ENCODE results near the gene RAB8A. TPM values are rescaled to one million over a fixed set of nuclear protein-coding genes. Genes with fewer than 3 reads are reported as not detected.
A peak's percentile ranks its signal among the peaks of the same experiment; 100 is the strongest.

The RAB8A gene
- 89.7 TPM for polyA plus RNA-seq (2013, experiment 1 of 2; ENCODE audit: insufficient read length)
- polyA plus RNA-seq (2013, experiment 2 of 2; ENCODE audit: insufficient read length): 63.2 TPM

DNA sequence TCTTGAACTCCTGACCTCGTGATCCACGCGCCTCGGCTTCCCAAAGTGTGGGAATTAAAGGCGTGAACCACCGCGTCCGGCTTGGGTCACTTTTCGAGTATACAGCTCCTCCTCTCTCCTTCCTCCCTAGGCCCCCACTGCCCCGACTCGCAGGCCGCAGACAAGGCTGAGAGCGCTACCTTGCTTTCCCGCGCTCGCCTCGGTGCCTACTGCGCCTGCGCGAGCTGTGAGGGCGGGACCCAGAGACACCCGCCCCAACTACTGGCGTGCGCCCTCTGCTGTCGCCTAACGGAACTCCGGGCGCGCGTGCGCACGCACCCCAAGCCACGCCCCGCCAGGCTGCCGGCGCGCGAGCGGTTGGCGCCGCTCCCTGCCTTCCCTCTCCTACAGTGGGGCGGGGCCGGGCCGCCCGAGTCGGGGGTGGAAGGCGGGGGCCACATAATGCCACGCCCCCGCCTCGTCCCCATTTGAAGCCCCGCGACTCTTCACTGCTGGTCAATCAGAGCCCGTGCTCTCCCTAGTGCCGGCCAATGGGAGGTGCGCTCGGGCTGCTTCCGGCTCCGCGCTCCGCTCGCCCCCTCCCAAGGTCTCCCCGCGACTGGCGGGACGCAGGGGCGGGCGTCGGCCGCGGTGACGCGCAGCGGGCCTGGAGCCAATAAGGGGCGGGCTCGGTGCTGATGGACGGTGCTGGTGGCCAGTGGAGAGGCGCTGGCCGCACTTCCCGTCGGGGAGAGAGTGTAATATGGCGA is at the start of gene RAB8A:
Gene RAB8A, plus strand, starts transcription at position 730 of the 749 bp plus-strand sequence. Its CDS starts 13 bp downstream, at position 743.
- peak; percentile 99 for DNase-seq

DNA sequence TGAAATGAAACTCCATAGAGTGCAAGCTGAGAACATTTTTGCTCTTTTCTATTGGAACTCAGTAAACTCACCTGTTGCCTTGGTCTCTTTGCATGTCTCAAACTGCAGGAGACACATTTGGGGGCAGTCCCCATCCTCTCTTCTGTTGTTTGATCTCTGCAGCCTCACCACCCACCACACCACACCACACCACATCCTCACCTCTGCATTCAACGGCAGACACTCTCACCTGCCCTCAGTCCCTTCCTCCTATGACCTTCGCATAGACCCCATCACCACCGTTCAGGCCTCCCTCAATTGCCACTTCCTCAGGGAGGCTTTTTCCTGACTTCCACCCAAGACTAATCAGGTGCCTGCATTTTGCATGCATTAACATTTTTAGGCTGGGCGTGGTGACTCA is 49.7 kb upstream of the RAB8A start:
- DNase-seq: no peak

DNA sequence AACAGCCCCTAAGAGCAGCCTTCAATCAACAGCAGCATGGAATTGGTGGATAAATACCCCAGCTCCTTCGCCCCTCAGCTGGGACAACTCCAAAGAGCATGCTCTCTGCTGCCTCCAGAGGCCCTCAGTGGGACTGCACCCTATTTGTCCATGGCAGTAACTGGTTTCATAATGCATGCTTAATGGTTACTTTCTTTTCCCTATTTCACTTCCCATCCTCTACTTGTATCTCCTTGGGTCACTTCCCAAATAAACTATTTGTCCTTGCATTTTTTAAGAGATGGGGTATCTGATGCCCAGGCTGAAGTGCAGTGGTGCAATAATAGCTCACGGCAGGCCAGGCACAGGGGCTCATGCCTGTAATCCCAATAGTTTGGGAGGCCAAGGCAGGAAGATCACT is 48.9 kb upstream of the RAB8A start:
- DNase-seq: no peak

DNA sequence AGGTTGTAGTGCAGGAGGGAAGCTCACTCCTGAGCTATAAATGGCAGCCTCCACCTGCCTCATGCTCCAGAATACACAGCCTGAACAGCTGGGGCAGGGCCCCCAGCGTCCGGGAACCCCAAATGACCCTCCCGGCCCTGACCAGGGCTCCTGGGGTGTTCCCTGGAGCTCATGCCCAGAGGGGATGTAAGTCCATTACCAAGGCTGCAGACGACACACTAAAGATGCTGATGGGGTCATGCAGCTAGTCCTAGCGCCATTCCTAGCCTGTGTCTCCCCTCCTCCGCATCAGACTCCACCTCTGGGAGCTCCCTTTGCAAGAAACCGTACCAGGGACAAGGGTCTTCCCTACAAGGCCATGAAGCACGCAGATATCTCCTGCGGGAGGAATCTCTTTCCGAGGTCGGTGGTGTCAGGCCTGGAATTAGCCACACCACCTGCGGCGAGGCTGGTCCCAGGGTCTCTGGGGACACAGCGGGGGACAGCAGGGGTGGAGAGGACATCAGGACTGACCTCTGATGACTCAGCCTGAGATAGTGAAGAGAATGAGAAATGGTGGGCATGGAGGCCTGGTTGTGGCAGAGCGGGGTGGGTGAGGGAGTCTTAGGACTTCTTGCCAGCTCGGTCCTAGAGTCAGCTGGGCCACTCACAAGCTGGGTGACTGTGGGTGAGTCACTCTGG is 47.3 kb upstream of the RAB8A start:
- no peak for DNase-seq

DNA sequence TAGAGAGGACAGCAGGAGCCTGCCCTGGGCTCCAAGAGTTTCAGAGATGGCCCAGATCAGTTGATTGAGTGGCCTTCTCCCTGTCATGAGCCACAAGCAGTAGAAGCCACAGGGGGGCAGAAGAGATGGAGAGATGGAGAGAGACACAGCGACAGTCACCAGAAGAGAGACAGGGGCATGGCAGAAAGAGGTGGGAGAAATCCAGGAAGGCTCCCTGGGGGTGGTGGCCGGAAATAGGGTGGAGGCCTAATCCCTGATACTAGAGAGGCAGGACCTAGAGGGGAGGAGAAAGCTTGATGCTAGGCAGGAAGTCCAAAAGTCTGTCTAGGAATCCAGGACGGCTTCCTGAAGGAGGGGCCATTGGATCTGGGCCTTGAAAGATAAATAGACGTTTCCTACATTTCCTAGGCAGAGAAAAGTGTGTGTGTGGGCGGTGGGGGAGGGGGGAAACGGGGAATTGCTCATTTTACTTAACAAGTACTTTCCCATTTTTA is 45.0 kb upstream of the RAB8A start:
- peak; percentile 91 for DNase-seq

DNA sequence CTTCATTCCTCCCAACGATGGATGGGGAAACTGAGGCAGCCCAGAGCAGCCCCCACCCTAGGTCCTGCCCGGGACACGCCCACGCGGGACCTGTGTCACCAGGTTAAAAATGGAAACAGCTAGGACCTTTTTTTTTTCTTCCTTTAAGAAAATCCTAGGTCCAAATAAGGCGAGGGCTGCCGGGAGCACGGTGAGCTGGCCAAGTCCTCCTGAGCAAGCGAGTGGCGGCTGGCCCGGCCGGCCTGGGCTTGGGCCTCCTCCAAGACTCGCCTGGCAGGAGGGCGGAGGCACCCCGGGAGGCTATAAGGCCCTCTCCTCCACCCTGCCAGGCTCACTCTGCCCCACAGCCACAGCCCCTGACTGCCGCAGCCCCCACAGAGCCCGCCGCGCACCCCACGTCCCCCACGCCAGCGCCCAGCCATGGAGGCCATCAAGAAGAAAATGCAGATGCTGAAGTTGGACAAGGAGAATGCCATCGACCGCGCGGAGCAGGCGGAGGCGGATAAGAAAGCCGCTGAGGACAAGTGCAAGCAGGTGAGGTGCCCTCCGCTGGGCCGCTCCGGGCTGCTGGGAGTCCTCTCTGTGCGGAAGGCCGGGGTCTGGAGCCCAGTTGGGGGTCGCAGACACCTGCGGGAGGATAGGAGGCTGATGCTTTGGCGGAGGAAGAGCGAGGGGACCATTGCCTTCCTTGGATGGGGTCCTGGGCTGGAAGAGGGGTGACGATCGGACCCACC is 44.3 kb upstream of the RAB8A start:
- DNase-seq: peak; percentile 93

DNA sequence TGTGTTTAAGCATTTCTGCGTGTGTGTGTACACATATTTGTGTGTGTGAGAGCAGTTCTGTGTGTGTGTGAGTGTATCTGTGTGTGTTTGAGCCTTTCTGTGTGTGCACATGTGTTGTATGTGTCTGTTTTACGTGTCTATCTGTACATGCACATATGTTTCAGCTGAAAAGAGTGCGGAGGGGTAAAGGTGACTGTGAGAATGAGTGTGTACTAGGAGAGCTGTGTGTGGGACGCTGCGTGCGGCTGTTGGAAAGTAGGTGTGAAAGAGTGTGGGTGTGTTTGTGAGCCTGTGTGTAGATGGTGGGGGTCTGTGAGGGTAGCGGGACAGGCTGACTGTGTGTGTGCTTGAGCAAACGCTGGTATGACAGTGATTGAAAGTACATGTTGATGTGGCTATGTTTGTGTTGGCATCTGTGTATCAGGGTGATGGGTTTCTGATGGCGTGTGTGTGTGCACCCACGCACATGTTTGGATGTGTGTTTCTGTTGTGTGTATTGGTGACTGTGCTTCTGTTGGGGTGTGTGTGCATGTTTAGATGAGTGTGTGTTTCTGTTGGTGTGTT is 42.9 kb upstream of the RAB8A start:
- no peak for DNase-seq

DNA sequence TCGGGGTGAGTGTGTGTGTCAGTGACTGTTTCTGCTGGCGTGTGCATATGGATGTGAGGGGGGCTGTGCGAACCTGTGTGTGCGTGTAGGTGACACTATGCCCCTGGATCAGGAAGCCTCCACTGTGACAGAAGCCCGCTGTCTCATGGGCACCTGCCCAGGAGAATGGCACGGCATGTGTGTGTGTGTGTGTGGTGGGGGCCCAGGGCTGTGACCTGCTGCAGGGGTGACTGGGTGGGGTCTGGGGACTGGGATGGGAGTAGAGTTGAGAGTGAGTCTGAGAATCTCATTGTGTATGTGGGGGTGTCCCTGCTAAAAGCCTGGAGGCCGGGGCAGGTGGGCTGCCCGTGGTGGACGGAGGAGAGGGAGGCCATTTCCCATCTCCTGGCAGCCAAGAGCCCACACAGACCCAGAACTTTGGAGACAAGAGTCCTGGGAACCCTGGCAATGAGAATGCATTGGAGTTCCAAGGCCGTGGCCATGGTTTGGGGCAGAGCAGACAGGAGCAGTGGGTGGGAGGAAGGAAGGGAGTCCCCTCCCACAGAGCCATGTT is 41.8 kb upstream of the RAB8A start:
- no peak for DNase-seq

DNA sequence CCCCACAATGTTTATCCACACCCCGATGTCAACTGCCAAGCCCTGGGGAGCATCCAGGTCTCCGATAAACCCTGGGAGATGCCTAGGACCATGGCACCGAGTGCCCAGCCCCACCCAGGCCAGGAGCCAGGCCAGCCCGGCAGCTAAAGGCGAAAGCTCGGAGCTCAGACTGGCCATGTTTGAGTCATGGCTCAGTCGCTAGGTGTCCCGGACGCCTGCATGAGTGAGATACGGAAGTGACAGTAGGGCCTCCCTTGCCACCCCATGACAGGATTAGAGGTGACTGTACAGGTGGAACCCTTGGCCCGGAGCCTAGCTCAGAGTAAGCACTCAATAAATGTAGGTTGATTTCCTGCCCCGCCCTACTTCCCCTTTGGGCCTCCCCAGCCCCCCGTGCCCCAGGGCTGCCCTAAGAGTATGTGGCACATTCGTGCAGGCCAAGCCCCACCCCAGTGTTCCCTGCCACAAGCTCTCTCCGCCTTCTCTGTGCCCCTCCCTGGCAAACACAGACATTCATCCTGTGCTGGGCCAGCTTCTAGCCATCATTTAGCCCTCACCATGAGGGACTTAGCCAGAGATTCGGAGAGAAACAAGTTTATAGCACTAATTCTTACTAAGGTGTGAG is 41.2 kb upstream of the RAB8A start:
- no peak for DNase-seq

DNA sequence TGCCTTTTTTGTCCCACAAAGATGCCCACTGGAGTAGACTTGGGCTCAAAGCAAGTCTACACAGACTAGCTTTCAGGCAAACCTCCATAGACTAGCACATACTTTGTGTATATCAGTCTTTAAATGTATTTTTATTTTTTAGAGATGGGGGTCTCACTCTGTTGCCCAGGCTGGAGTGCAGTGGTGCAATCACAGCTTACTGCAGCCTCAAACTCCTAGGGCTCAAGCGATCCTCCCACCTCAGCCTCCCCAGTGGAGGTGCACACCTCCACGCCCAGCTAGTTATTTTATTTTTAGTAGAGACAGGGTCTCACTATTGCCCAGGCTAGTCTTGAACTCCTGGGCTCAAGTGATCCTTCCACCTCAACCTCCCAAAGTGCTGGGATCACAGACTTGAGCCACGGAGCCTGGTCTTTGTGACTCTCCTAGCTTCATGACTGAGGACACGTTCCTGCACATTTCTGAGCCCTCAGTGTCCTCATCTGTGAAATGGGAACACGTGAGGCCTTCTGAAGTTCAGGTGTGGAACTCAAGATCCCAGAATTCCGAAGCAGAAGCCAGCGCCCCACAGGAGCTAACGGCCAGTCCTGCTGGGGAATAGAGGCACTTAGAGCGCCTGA is 40.5 kb upstream of the RAB8A start:
- DNase-seq: no peak

DNA sequence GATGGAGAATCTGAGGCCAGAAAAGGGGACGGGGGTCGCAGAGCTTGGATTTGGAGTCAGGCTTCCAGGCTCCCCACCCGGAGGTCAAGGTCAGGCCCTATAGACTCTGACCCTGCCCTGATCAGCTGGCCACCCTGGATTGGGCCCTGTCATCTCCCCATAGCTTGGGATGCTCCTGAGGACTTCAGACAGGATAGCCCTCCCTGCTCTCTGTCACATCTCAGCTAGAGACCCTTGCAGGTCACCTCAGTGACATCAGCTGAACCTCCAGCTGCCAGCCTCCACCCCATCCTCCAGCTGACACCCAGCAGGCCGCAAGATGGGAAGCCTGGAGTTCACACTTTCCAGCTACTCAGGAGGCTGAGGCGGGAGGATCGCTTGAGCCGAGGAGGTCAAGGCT is 38.2 kb upstream of the RAB8A start:
- no peak for DNase-seq

DNA sequence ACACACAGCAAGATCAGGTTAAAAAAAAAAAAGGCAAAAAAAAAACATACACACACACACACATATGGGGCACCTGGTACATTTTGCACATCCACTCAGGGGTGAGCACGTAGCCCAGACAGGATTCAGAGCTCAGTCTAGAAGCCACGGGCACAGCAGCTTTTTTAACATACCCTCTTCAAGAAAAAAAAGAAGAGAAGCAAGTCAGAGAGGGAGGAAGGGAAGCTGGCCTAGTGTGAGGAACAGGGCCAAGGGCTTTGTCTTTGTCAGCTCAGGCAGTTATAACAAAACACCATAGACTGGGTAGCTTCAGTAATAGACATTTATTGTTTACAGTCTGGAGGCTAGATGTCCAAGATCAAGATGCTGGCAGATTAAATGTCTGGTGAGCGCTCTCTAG is 37.7 kb upstream of the RAB8A start:
- no peak for DNase-seq

DNA sequence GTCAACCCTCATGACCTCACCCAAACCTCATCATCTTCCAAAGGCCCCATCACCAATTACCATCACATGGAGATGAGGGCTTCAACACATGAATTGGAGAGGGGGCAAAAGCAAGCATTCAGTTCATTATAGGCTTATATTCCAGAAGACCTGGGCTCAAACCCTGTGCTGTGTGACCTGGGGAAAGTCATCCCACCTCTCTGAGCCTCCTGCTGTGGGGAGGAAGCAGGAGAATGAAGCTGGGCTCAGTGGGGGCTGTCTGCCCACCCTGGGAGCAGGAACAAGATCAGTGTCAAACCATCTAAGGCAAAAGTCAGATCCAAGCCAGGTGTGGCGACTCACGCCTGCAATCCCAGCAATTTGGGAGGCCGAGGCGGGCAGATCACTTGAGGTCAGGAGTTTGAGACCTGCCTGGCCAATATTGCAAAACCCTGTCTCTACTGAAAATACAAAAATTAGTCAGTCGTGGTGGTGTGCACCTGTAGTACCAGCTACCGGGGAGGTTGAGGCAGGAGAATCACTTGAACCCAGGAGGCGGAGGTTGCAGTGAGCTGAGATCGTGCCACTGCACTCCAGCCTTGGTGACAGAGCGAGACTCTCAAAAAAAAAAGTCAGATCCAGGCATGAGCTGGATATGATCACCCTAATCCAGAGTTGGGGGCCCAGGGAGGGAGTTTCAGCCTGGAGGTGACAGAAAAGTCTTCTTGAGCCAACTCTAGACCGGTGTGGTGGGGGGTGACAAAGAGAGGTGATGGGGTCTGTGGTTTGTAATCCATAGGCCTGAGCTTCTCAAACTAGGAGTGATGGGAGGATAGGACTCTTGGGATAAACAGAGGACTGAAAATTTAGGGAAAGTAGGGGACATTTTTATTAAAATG is 37.0 kb upstream of the RAB8A start:
- no peak for DNase-seq

DNA sequence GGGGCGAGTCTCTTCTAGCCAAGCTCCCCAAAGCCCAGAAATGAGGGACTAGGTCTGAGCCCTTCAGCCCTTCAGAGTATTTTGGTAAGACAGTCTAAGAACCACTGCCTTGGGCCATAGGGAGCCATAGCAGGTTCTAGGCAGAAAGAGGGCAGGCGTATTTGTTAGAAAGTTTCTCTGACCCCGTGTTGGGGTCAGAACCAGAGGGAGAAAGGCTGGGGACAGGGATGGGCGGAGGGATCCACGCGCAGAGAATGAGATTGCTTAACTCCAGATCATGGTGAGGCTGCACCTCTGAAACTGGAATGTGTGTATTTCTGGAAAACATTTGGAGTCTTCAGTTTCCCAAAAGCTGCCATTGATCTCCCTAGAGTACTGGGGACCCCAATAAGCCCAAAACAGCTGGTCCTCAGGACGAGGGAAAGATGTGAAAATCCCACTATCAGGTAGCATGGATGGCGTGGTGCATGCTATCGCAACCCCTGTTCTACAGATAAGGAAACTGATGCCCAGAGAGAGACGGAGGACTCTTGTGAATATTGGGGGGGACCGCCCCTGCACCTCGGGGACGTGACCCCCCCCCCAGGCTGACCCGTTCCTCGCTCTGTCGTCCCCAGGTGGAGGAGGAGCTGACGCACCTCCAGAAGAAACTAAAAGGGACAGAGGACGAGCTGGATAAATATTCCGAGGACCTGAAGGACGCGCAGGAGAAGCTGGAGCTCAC is 36.1 kb upstream of the RAB8A start:
- DNase-seq: no peak

DNA sequence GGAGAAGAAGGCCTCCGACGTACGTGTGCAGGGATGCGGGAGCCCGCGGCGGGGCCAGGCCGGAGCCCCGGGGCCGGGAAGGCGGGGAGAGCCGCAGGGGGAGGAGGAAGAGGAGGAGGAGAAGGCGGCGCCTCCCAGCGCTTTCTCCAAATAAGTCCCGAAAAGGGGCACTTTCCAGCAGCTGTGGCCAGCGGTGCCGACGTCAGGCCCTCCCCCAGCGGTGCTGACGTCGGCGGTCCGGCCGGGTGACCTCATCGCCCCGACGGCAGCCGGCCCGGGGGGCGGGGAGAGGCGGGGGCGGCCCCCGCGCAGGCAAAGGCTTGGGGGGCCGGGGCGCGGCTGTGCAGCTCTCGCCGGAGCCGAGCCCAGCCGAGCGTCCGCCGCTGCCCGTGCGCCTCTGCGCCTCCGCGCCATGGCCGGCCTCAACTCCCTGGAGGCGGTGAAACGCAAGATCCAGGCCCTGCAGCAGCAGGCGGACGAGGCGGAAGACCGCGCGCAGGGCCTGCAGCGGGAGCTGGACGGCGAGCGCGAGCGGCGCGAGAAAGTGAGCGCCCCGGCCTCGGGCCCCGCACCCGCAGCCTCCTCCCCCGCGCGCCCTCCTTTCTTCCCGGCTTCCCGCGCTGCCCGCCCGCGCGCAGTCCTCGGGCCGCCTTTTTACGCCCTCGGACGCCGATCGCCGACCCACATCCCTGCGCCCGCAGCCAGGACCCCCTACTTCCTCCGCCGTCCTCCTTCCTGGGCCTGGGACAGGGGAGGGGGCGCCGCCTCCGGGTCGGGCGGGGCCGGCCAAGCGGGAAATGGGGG is 35.3 kb upstream of the RAB8A start, which contains the start of gene TPM4:
Gene TPM4, plus strand, starts transcription at position 342 of the 804 bp plus-strand sequence. Its CDS starts 71 bp downstream, at position 413.
- peak; percentile 98 for DNase-seq

DNA sequence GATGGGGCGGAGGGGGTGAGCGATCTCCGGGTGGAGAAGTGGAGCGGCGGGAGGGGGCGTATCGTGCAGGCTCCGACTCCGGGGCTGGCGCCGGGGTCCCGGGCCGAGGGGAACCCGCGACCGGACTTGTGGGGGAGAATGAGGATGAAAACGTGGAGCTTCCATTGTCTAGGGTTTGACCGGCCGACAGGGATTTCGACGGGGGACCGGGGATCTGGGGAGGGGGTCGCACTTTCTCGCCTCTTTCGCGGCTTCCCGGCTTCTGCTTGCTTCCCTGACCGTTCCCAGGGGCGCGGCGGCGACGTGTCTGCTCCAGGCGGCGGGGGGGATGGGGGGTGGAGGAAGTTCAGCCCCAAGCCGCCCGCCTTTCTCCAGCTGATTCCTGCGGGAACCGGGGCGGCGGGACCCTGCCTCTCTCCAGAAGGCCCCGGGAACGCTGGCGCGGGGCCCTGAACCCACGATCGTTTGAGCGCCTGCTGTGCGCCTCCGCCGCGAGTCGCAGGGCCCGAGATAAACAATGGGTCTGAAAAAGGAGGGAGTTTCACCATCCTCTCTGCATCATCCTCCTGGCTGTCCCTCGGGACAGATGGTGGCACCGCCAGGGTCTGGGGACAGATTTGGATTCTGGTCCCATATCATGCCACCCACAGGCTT is 34.6 kb upstream of the RAB8A start:
- DNase-seq: peak; percentile 57

DNA sequence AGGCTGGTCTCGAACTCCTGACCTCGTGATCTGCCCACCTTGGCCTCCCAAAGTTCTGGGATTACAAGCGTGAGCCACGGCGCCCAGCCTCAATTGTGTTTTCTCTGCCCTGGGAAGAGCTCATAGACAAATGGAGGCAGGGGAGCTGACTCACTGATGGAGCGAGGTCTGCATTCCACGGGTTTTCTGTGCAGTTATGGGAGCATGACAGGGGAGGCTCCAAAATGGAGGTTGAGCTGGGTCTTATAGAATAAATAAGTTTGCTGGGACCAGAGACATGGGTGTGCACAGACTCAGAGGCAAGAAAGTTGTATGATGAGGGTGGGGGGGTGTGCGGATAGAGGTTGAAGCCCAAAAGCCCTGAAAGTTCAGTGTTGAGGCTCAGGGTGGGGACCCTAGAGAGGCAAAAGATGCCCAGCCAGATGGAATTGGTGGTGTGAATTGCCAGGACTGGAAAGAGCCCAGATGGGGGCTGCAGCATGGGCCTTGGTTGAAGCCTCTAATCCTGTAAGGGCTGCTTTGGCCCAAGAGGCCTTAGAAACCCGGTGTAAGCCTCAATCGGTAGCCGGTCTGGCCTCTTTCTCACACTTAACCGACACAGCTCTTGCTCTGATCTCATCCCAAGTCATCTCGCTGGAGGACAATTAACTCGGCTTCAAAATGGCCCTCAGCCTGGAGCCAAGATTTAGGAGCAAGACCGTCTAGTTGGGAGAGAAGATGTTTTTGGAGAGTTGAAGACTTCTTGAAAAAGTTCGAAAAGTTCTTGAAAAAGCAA is 33.5 kb upstream of the RAB8A start:
- peak; percentile 74 for DNase-seq
